Stimulated activated CD4-positive, alpha-beta T cell treated with anti-CD3 and anti-CD28 coated beads, Interleukin-15, amount 100 ng/mL, for 24 hours (primary cell): ENCODE data around the gene TGM2.

ENCODE experiments used
- DNase-seq: peaks from one replicate; pipeline ENCODE4 v3.0.0-alpha.2; 2020

TGM2 gene

GRCh38 chr20:38173237-38174156 is 8.4 kb upstream of the TGM2 start:
- DNase-seq: no peak

GRCh38 chr20:38172408-38172807 is 7.3 kb upstream of the TGM2 start:
- no peak for DNase-seq

- DNase-seq: no peak
Measured at GRCh38 chr20:38171675-38172043, 6.6 kb upstream of the TGM2 start.

- no peak for DNase-seq
Measured at GRCh38 chr20:38170826-38171674, 6.0 kb upstream of the TGM2 start.

- no peak for DNase-seq
Measured at GRCh38 chr20:38170219-38170825, 5.3 kb upstream of the TGM2 start.

GRCh38 chr20:38169636-38170193 is 4.6 kb upstream of the TGM2 start:
- DNase-seq: no peak

GRCh38 chr20:38168791-38169589 is 3.9 kb upstream of the TGM2 start:
- DNase-seq: no peak

- DNase-seq: no peak
Measured at GRCh38 chr20:38167851-38168760, 3.0 kb upstream of the TGM2 start.

GRCh38 chr20:38167328-38167850 is 2.3 kb upstream of the TGM2 start:
- no peak for DNase-seq

- DNase-seq: no peak
Measured at GRCh38 chr20:38166703-38167233, 1.7 kb upstream of the TGM2 start.

- no peak for DNase-seq
Measured at GRCh38 chr20:38165966-38166702, 1.1 kb upstream of the TGM2 start.

GRCh38 chr20:38164624-38165088 is 414 bp downstream of the TGM2 start:
- DNase-seq: no peak

GRCh38 chr20:38164069-38164468 is 1.0 kb downstream of the TGM2 start:
- no peak for DNase-seq

GRCh38 chr20:38162878-38163875 is 1.9 kb downstream of the TGM2 start:
- DNase-seq: no peak

- no peak for DNase-seq
Measured at GRCh38 chr20:38162149-38162548, 2.9 kb downstream of the TGM2 start.

- no peak for DNase-seq
Measured at GRCh38 chr20:38161412-38161774, 3.7 kb downstream of the TGM2 start.

GRCh38 chr20:38159957-38160756 is 4.9 kb downstream of the TGM2 start:
- no peak for DNase-seq

- DNase-seq: no peak
Measured at GRCh38 chr20:38159566-38159956, 5.5 kb downstream of the TGM2 start.
